Dendritic cell treated with granulocyte-macrophage colony-stimulating factor and Interleukin-4, amounts not matched to agents 40 ng/mL and 50 ng/mL, for 4 days (primary cell): ENCODE measurements around the gene ENOPH1.
"Not testable (repeated sequence)": the region's sequence is repeated elsewhere in the genome, so short reads cannot be mapped to it uniquely, and the experiment has no call there.

Experiments
- H3K27ac Mint-ChIP-seq: one replicate; pipeline ENCODE4 v1.8.0; 2022; ENCODE audit warnings: mild to moderate bottlenecking, mixed read lengths
- H3K27me3 Mint-ChIP-seq: one replicate; pipeline ENCODE4 v1.8.0; 2022; ENCODE audit warnings: mild to moderate bottlenecking, mixed read lengths
- H3K36me3 Mint-ChIP-seq: one replicate; pipeline ENCODE4 v1.8.0; 2022; ENCODE audit warnings: low read depth, mixed read lengths
- H3K4me1 Mint-ChIP-seq: one replicate; pipeline ENCODE4 v1.8.0; 2022; ENCODE audit warnings: low read depth, mixed read lengths
- H3K4me3 Mint-ChIP-seq: one replicate; pipeline ENCODE4 v1.8.0; 2022; ENCODE audit warnings: mild to moderate bottlenecking, moderate library complexity, mixed read lengths
- H3K9me3 Mint-ChIP-seq: one replicate; pipeline ENCODE4 v1.8.0; 2022; ENCODE audit warnings: mixed read lengths
- intact Hi-C: fragments of 100-400 bp; cut with micrococcal nuclease; formaldehyde crosslinking; loops from one replicate; pipeline ENCODE4 v1.15.0; 2022

The ENOPH1 gene

GRCh38 chr4:82430193-82430963 is at the start of gene ENOPH1, which contains the start of gene HNRNPDL:
Gene ENOPH1, plus strand, starts transcription at chr4:82430590. Its CDS starts 240 bp downstream, at chr4:82430830.
Gene HNRNPDL, minus strand, starts transcription at chr4:82430462. Its CDS starts 772 bp downstream, at chr4:82429690.
- Mint-ChIP-seq H3K27me3 (no peaks in the 10 kb centered on the region), H3K27ac (peak within 1 kb of the TSS; percentile 93), H3K36me3 (peaks cover 74% of the 10 kb centered on the region), H3K4me1 (peaks cover 47% of the 10 kb centered on the region), H3K4me3 (peak within 1 kb of the TSS; percentile 87), H3K9me3 (no peaks in the 10 kb centered on the region)
- intact Hi-C loops = loop anchor here (1.0 kb wide), 1 partner anchor 56 kb away; no protein-coding TSS in a partner anchor

GRCh38 chr4:82380831-82381230 is 49.6 kb upstream of the ENOPH1 start:
- H3K4me1 Mint-ChIP-seq = peaks cover 16% of the 10 kb centered on the region
- H3K36me3 Mint-ChIP-seq = peaks cover 25% of the 10 kb centered on the region
- H3K9me3 Mint-ChIP-seq = peaks cover 11% of the 10 kb centered on the region
- intact Hi-C loops = no loop called here
- no peak overlapping the region for H3K27ac Mint-ChIP-seq
- no peaks in the 10 kb centered on the region for H3K27me3 Mint-ChIP-seq
- H3K4me3 Mint-ChIP-seq = no peak overlapping the region

GRCh38 chr4:82381235-82381634 is 49.2 kb upstream of the ENOPH1 start:
- intact Hi-C loops = no loop called here
- Mint-ChIP-seq H3K4me1 (peaks cover 12% of the 10 kb centered on the region), H3K9me3 (peaks cover 11% of the 10 kb centered on the region), H3K27me3 (no peaks in the 10 kb centered on the region), H3K27ac (no peak overlapping the region), H3K36me3 (peaks cover 24% of the 10 kb centered on the region), H3K4me3 (no peak overlapping the region)

- intact Hi-C loops = no loop called here
- Mint-ChIP-seq H3K27me3 (no peaks in the 10 kb centered on the region), H3K27ac (no peak overlapping the region), H3K36me3 (peaks cover 19% of the 10 kb centered on the region), H3K4me3 (no peak overlapping the region), H3K4me1 (peaks cover 8% of the 10 kb centered on the region), H3K9me3 (peaks cover 11% of the 10 kb centered on the region)
Measured at GRCh38 chr4:82381661-82382296, 48.6 kb upstream of the ENOPH1 start.

- no peaks in the 10 kb centered on the region for H3K27me3 Mint-ChIP-seq
- peaks cover 12% of the 10 kb centered on the region for H3K36me3 Mint-ChIP-seq
- no peak overlapping the region for H3K4me3 Mint-ChIP-seq
- intact Hi-C loops = no loop called here
- peaks cover 11% of the 10 kb centered on the region for H3K9me3 Mint-ChIP-seq
- peaks cover 2% of the 10 kb centered on the region for H3K4me1 Mint-ChIP-seq
- no peak overlapping the region for H3K27ac Mint-ChIP-seq
Measured at GRCh38 chr4:82382751-82383150, 47.6 kb upstream of the ENOPH1 start.

GRCh38 chr4:82386312-82386711 is 44.1 kb upstream of the ENOPH1 start:
- H3K27ac Mint-ChIP-seq, H3K27me3 Mint-ChIP-seq, H3K36me3 Mint-ChIP-seq, H3K9me3 Mint-ChIP-seq, intact Hi-C loops, H3K4me1 Mint-ChIP-seq, H3K4me3 Mint-ChIP-seq: not testable (repeated sequence)

GRCh38 chr4:82388405-82388804 is 42.0 kb upstream of the ENOPH1 start:
- Mint-ChIP-seq H3K4me3 (no peak overlapping the region), H3K27me3 (no peaks in the 10 kb centered on the region), H3K27ac (no peak overlapping the region), H3K36me3 (no peaks in the 10 kb centered on the region), H3K9me3 (no peaks in the 10 kb centered on the region), H3K4me1 (no peaks in the 10 kb centered on the region)
- intact Hi-C loops = no loop called here

- H3K27me3 Mint-ChIP-seq, H3K4me1 Mint-ChIP-seq, H3K4me3 Mint-ChIP-seq, H3K36me3 Mint-ChIP-seq, H3K27ac Mint-ChIP-seq, intact Hi-C loops, H3K9me3 Mint-ChIP-seq: not testable (repeated sequence)
Measured at GRCh38 chr4:82390061-82390460, 40.3 kb upstream of the ENOPH1 start.

- intact Hi-C loops = no loop called here
- Mint-ChIP-seq H3K36me3 (no peaks in the 10 kb centered on the region), H3K27me3 (no peaks in the 10 kb centered on the region), H3K9me3 (no peaks in the 10 kb centered on the region), H3K4me1 (no peaks in the 10 kb centered on the region), H3K27ac (no peak overlapping the region), H3K4me3 (no peak overlapping the region)
Measured at GRCh38 chr4:82394896-82395295, 35.5 kb upstream of the ENOPH1 start.

- H3K9me3 Mint-ChIP-seq = no peaks in the 10 kb centered on the region
- no peak overlapping the region for H3K27ac Mint-ChIP-seq
- H3K4me1 Mint-ChIP-seq = no peaks in the 10 kb centered on the region
- no peaks in the 10 kb centered on the region for H3K36me3 Mint-ChIP-seq
- H3K27me3 Mint-ChIP-seq = no peaks in the 10 kb centered on the region
- no peak overlapping the region for H3K4me3 Mint-ChIP-seq
- intact Hi-C loops = no loop called here
Measured at GRCh38 chr4:82397527-82397926, 32.9 kb upstream of the ENOPH1 start.

- no peaks in the 10 kb centered on the region for H3K4me1 Mint-ChIP-seq
- intact Hi-C loops = no loop called here
- no peaks in the 10 kb centered on the region for H3K36me3 Mint-ChIP-seq
- H3K9me3 Mint-ChIP-seq = no peaks in the 10 kb centered on the region
- no peak overlapping the region for H3K27ac Mint-ChIP-seq
- no peaks in the 10 kb centered on the region for H3K27me3 Mint-ChIP-seq
- H3K4me3 Mint-ChIP-seq = no peak overlapping the region
Measured at GRCh38 chr4:82398263-82398662, 32.1 kb upstream of the ENOPH1 start.

- no peak overlapping the region for H3K4me3 Mint-ChIP-seq
- no peaks in the 10 kb centered on the region for H3K4me1 Mint-ChIP-seq
- no peak overlapping the region for H3K27ac Mint-ChIP-seq
- intact Hi-C loops = no loop called here
- H3K9me3 Mint-ChIP-seq = no peaks in the 10 kb centered on the region
- H3K27me3 Mint-ChIP-seq = no peaks in the 10 kb centered on the region
- H3K36me3 Mint-ChIP-seq = no peaks in the 10 kb centered on the region
Measured at GRCh38 chr4:82401600-82401999, 28.8 kb upstream of the ENOPH1 start.

GRCh38 chr4:82402196-82402775 is 28.1 kb upstream of the ENOPH1 start:
- H3K9me3 Mint-ChIP-seq = no peaks in the 10 kb centered on the region
- no peak overlapping the region for H3K4me3 Mint-ChIP-seq
- no peaks in the 10 kb centered on the region for H3K36me3 Mint-ChIP-seq
- no peaks in the 10 kb centered on the region for H3K27me3 Mint-ChIP-seq
- H3K27ac Mint-ChIP-seq = no peak overlapping the region
- intact Hi-C loops = no loop called here
- no peaks in the 10 kb centered on the region for H3K4me1 Mint-ChIP-seq

- Mint-ChIP-seq H3K9me3 (no peaks in the 10 kb centered on the region), H3K27ac (no peak overlapping the region), H3K4me3 (no peak overlapping the region), H3K4me1 (no peaks in the 10 kb centered on the region), H3K36me3 (no peaks in the 10 kb centered on the region), H3K27me3 (no peaks in the 10 kb centered on the region)
- intact Hi-C loops = no loop called here
Measured at GRCh38 chr4:82403725-82404124, 26.7 kb upstream of the ENOPH1 start.
